Measurements from ENCODE around the gene LRRC46. TPM values are rescaled to one million over a fixed set of nuclear protein-coding genes. Genes with fewer than 3 reads are reported as not detected.
A peak's percentile ranks its signal among the peaks of the same experiment; 100 is the strongest.

The LRRC46 gene
- total and polyA plus RNA-seq, 4 donors, result 9.3 to 25.3 (median 10.7) TPM

- Histone ChIP-seq H3K27me3 (ENCODE audit: control insufficient read depth in 3 of 3, insufficient read depth in 3 of 3, low read length in 2 of 3) (peaks cover 2 to 65% (median 60%) of the 10 kb centered on the region in 3 donors), H3K4me3 (no peak overlapping the region), H3K27ac (ENCODE audit: low read depth in 1 of 2, low read length in 1 of 2) (no peak overlapping the region)
Measured at GRCh38 chr17:47851764-47852112, 20.3 kb downstream of the LRRC46 start.

DNA sequence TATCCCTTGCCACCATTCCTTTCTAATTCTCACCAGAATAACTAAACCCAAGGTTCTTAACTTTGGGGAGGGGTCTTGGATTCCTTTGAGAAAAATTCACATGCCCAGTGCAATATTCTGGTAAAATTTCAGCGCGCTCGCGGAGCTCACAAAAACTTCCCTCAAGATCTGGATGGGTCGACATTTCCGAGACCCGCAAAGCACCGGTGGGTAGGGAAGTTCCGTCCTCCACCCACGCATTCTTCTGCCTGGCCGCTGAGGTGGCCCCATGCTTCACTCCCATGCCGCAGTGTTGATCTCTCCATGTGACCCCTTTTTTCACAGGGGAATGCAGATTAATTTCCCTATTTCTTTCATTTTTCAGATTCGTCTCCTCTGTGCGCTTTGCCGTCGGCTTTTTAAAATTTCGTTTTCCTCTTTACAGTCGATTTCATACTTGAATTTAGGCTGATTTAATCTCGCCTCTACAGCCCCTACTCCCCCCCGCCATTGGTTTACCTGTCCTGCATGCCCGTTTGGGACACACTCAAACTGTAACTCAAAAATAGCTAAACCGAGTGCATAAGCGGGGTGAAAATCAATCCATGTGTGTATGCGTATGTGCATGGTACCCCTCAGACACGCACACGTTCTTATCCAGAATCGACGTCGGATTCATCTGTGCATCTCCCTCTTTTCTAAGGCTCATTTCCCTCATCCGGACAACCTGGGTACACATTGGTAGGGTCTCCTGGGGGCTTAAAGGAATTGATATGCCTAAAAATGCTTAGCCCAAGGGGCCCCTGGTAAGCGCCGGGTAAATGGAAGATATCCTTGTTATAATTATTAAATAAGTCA is 20.9 kb downstream of the LRRC46 start:
- Histone ChIP-seq H3K9ac (ENCODE audit: insufficient read depth in 1 of 2, low read length in 2 of 2) (no peak overlapping the region), H3K27ac (ENCODE audit: low read depth in 1 of 2, low read length in 1 of 2) (no peak overlapping the region), H3K4me1 (ENCODE audit: control insufficient read depth in 5 of 5, insufficient read depth in 5 of 5, low read length in 5 of 5) (peaks cover 0 to 28% (median 11%) of the 10 kb centered on the region in 5 donors), H3K36me3 (ENCODE audit: control insufficient read depth in 4 of 4, insufficient read depth in 4 of 4, low read length in 4 of 4) (no peaks in the 10 kb centered on the region), H3K9me3 (ENCODE audit: control insufficient read depth in 4 of 4, insufficient read depth in 3 of 4, low read length in 3 of 4) (no peaks in the 10 kb centered on the region), H3K27me3 (ENCODE audit: control insufficient read depth in 3 of 3, insufficient read depth in 3 of 3, low read length in 2 of 3) (peaks cover 2 to 62% (median 59%) of the 10 kb centered on the region in 3 donors), H3K4me3 (no peak overlapping the region)
- DNase-seq (peak in 2 of 3 donors; percentile 22 to 40), ATAC-seq (ENCODE audit: insufficient read depth, low FRiP score) (no peak)
- WGBS, 2 donors, result 24 to 52% methylated on average over 32 of the region's 32 CpGs
- TF ChIP-seq, protein P1, sequence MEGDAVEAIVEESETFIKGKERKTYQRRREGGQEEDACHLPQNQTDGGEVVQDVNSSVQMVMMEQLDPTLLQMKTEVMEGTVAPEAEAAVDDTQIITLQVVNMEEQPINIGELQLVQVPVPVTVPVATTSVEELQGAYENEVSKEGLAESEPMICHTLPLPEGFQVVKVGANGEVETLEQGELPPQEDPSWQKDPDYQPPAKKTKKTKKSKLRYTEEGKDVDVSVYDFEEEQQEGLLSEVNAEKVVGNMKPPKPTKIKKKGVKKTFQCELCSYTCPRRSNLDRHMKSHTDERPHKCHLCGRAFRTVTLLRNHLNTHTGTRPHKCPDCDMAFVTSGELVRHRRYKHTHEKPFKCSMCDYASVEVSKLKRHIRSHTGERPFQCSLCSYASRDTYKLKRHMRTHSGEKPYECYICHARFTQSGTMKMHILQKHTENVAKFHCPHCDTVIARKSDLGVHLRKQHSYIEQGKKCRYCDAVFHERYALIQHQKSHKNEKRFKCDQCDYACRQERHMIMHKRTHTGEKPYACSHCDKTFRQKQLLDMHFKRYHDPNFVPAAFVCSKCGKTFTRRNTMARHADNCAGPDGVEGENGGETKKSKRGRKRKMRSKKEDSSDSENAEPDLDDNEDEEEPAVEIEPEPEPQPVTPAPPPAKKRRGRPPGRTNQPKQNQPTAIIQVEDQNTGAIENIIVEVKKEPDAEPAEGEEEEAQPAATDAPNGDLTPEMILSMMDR (IDR thresholded peaks at IDR 0.05; ENCODE audit: control extremely low read depth, extremely low read depth), result no peak

More at GRCh38 chr17:47851764-47852112, 20.3 kb downstream of the LRRC46 start:
- TF ChIP-seq, protein P1 (IDR thresholded peaks at IDR 0.05; ENCODE audit: control extremely low read depth, extremely low read depth), result no peak
- 23 to 52% methylated on average over 11 of the region's 11 CpGs for WGBS, 2 donors
- Histone ChIP-seq H3K9ac (ENCODE audit: insufficient read depth in 1 of 2, low read length in 2 of 2) (no peak overlapping the region), H3K4me1 (ENCODE audit: control insufficient read depth in 5 of 5, insufficient read depth in 5 of 5, low read length in 5 of 5) (peaks cover 0 to 34% (median 11%) of the 10 kb centered on the region in 5 donors), H3K36me3 (ENCODE audit: control insufficient read depth in 4 of 4, insufficient read depth in 4 of 4, low read length in 4 of 4) (no peaks in the 10 kb centered on the region), H3K9me3 (ENCODE audit: control insufficient read depth in 4 of 4, insufficient read depth in 3 of 4, low read length in 3 of 4) (no peaks in the 10 kb centered on the region)
- ATAC-seq (ENCODE audit: insufficient read depth, low FRiP score) (no peak), DNase-seq (no peak)

GRCh38 chr17:47853616-47854015 is 22.1 kb downstream of the LRRC46 start:
- Histone ChIP-seq H3K4me3 (no peak overlapping the region), H3K27me3 (ENCODE audit: control insufficient read depth in 3 of 3, insufficient read depth in 3 of 3, low read length in 2 of 3) (peaks cover 1 to 54% (median 51%) of the 10 kb centered on the region in 3 donors), H3K4me1 (ENCODE audit: control insufficient read depth in 5 of 5, insufficient read depth in 5 of 5, low read length in 5 of 5) (peaks cover 0 to 19% (median 11%) of the 10 kb centered on the region in 5 donors), H3K9me3 (ENCODE audit: control insufficient read depth in 4 of 4, insufficient read depth in 3 of 4, low read length in 3 of 4) (no peaks in the 10 kb centered on the region), H3K27ac (ENCODE audit: low read depth in 1 of 2, low read length in 1 of 2) (no peak overlapping the region), H3K9ac (ENCODE audit: insufficient read depth in 1 of 2, low read length in 2 of 2) (no peak overlapping the region), H3K36me3 (ENCODE audit: control insufficient read depth in 4 of 4, insufficient read depth in 4 of 4, low read length in 4 of 4) (no peaks in the 10 kb centered on the region)
- no peak for ATAC-seq (ENCODE audit: insufficient read depth, low FRiP score)
- 35 to 48% methylated on average over 5 of the region's 5 CpGs for WGBS, 2 donors
- no peak for DNase-seq
- TF ChIP-seq, protein P1 (IDR thresholded peaks at IDR 0.05; ENCODE audit: control extremely low read depth, extremely low read depth), result no peak
